Endothelial cell of umbilical vein (primary cell): ENCODE data around the gene SIVA1.

Experiments
- JUN ChIP-seq: IDR thresholded peaks from 2 replicates; pipeline ENCODE4 v1.6.1; 2011; ENCODE audit warnings: borderline replicate concordance, low read depth; ENCODE audit not compliant: insufficient read length, insufficient read depth
- MYC ChIP-seq: IDR thresholded peaks from one replicate; pipeline ENCODE4 v1.6.1; 2011; ENCODE audit warnings: mild to moderate bottlenecking, low read depth, low read length
- POLR2A ChIP-seq: IDR thresholded peaks from 2 replicates; pipeline ENCODE4 v1.6.1; 2012; ENCODE audit warnings: low read depth, mild to moderate bottlenecking, control low read depth, low read length
- TF ChIP-seq, protein P1 (sequence below), 2 donors: IDR thresholded peaks; 1 replicate in 1 of 2; 2 replicates in 1 of 2; pipeline ENCODE4 v1.5.1; 2011; ENCODE audit warnings: low read length in 2 of 2, mild to moderate bottlenecking in 2 of 2, moderate library complexity in 2 of 2, control low read depth in 1 of 2, inconsistent platforms in 1 of 2, low read depth in 1 of 2; ENCODE audit not compliant: insufficient read depth in 1 of 2; ENCODE audit errors: extremely low read depth in 1 of 2
- TF ChIP-seq, protein P2 (sequence below): IDR thresholded peaks from 2 replicates; pipeline ENCODE4 v1.6.1; 2011; ENCODE audit not compliant: insufficient read depth, insufficient read length

DNA sequence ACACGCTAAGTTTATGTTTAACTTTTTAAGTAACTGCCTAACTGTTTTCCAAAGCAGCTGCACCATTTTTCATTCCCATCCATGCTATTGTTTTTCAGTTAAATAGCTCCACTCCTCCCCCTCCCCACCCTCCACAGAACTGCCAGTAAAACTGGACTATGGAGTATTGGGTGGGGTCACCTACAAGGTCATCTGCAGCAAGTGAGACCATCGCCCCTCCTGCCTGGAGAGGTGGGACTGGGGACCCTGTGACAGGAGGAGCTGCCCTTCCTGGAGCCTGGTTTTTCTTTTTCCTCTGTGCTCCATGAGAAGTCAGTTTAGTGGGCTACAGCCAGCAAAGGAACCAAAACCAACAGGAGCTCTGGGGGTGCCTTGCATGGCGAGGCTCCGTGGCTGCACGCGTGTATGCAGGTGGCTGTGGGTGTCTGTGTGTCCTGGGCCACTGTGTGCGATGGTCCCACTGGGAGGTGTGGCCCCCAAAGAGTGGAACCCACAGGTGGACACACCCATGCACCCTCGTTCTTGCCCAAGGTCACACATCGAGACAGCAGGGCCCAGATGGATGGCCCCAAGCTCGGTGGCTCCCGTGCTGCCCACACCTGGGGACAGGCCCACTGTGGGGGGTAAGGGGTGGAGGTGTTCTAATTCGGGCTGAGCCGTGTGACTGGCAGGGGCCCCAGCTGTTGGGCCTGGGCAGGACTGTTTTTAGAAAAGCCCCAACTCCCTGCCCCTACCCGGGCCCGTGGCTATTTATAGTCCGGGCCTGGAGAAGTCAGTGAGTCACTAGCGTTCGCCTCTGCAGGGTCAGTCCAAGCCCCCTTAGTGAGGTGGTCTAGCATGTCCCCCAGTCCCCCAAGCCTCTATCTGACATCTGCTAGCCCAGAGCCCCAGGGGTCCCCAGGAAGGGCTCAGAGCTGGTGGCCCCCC, 31.2 kb upstream of the SIVA1 start:
- TF ChIP-seq, protein P1, sequence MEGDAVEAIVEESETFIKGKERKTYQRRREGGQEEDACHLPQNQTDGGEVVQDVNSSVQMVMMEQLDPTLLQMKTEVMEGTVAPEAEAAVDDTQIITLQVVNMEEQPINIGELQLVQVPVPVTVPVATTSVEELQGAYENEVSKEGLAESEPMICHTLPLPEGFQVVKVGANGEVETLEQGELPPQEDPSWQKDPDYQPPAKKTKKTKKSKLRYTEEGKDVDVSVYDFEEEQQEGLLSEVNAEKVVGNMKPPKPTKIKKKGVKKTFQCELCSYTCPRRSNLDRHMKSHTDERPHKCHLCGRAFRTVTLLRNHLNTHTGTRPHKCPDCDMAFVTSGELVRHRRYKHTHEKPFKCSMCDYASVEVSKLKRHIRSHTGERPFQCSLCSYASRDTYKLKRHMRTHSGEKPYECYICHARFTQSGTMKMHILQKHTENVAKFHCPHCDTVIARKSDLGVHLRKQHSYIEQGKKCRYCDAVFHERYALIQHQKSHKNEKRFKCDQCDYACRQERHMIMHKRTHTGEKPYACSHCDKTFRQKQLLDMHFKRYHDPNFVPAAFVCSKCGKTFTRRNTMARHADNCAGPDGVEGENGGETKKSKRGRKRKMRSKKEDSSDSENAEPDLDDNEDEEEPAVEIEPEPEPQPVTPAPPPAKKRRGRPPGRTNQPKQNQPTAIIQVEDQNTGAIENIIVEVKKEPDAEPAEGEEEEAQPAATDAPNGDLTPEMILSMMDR (IDR thresholded peaks at IDR 0.05; ENCODE audit: extremely low read depth in 1 of 2, insufficient read depth in 1 of 2, low read depth in 1 of 2, low read length in 2 of 2), result no peak
- TF ChIP-seq POLR2A (no peak), MYC (no peak), JUN (no peak)
- TF ChIP-seq, protein P2, sequence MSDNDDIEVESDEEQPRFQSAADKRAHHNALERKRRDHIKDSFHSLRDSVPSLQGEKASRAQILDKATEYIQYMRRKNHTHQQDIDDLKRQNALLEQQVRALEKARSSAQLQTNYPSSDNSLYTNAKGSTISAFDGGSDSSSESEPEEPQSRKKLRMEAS, result no peak
